Chondrocyte (in vitro differentiated cells): ENCODE measurements around the gene CDH12. TPM values are rescaled to one million over a fixed set of nuclear protein-coding genes. Genes with fewer than 3 reads are reported as not detected.
"Not testable (repeated sequence)": the region's sequence is repeated elsewhere in the genome, so short reads cannot be mapped to it uniquely, and the experiment has no call there.

ENCODE experiments used
- DNase-seq: peaks from one replicate; pipeline ENCODE4 v3.0.0; 2021; ENCODE audit warnings: mixed read lengths, low spot score
- H3K27ac Mint-ChIP-seq: one replicate; pipeline ENCODE4 v1.8.0; 2021; ENCODE audit warnings: mild to moderate bottlenecking, moderate library complexity, mixed read lengths; ENCODE audit not compliant: unreplicated experiment
- H3K27me3 Mint-ChIP-seq: 2 replicates; pipeline ENCODE4 v1.8.0; 2021; ENCODE audit warnings: low read depth, mixed read lengths
- H3K36me3 Mint-ChIP-seq: 2 replicates; pipeline ENCODE4 v1.8.0; 2021; ENCODE audit warnings: low read depth, mixed read lengths
- H3K4me1 Mint-ChIP-seq: 2 replicates; pipeline ENCODE4 v1.8.0; 2021; ENCODE audit warnings: low read depth, mild to moderate bottlenecking, mixed read lengths
- H3K4me3 Mint-ChIP-seq: one replicate; pipeline ENCODE4 v1.8.0; 2021; ENCODE audit warnings: mild to moderate bottlenecking, moderate library complexity, mixed read lengths; ENCODE audit not compliant: unreplicated experiment
- H3K9me3 Mint-ChIP-seq: 2 replicates; pipeline ENCODE4 v1.8.0; 2021; ENCODE audit warnings: low read depth, mixed read lengths
- CTCF ChIP-seq: fragments of 200-600 bp; sonication (generic); IDR thresholded peaks from 2 replicates; pipeline ENCODE4 v1.5.0; 2021; ENCODE audit warnings: antibody characterized with exemption, mild to moderate bottlenecking, moderate library complexity
- total RNA-seq: library from RNA; stranded (reverse); gene quantifications from 3 replicates; pipeline ENCODE4 v1.2.1, GENCODE V29; 2021

Gene CDH12
- total RNA-seq, 1 donor from 2014 or later, result not detected

- H3K27ac Mint-ChIP-seq, result no peak overlapping the region
- peaks cover 14% of the 10 kb centered on the region for H3K4me1 Mint-ChIP-seq
- no peaks in the 10 kb centered on the region for H3K27me3 Mint-ChIP-seq
- no peaks in the 10 kb centered on the region for H3K36me3 Mint-ChIP-seq
- H3K9me3 Mint-ChIP-seq, result peaks cover 2% of the 10 kb centered on the region
- no peak for TF ChIP-seq CTCF
- DNase-seq, result no peak
- no peak overlapping the region for H3K4me3 Mint-ChIP-seq
Observed at GRCh38 chr5:22892441-22892840, 39.3 kb upstream of the CDH12 start.

GRCh38 chr5:22889720-22890119 is 36.6 kb upstream of the CDH12 start:
- no peak for DNase-seq
- H3K4me3 Mint-ChIP-seq, result no peak overlapping the region
- H3K27ac Mint-ChIP-seq, result no peak overlapping the region
- peaks cover 9% of the 10 kb centered on the region for H3K27me3 Mint-ChIP-seq
- H3K4me1 Mint-ChIP-seq, result no peaks in the 10 kb centered on the region
- no peaks in the 10 kb centered on the region for H3K36me3 Mint-ChIP-seq
- peak; percentile 78 for TF ChIP-seq CTCF
- H3K9me3 Mint-ChIP-seq, result no peaks in the 10 kb centered on the region

- H3K36me3 Mint-ChIP-seq, result no peaks in the 10 kb centered on the region
- H3K4me3 Mint-ChIP-seq, result no peak overlapping the region
- DNase-seq, result no peak
- H3K27me3 Mint-ChIP-seq, result peaks cover 9% of the 10 kb centered on the region
- no peaks in the 10 kb centered on the region for H3K4me1 Mint-ChIP-seq
- no peaks in the 10 kb centered on the region for H3K9me3 Mint-ChIP-seq
- no peak for TF ChIP-seq CTCF
- H3K27ac Mint-ChIP-seq, result no peak overlapping the region
Observed at GRCh38 chr5:22887566-22887965, 34.4 kb upstream of the CDH12 start.

GRCh38 chr5:22858911-22859310 is 5.8 kb upstream of the CDH12 start:
- H3K4me3 Mint-ChIP-seq, DNase-seq, H3K4me1 Mint-ChIP-seq, H3K27ac Mint-ChIP-seq, H3K9me3 Mint-ChIP-seq, H3K36me3 Mint-ChIP-seq: not testable (repeated sequence)
- peaks cover 32% of the 10 kb centered on the region for H3K27me3 Mint-ChIP-seq

- peaks cover 42% of the 10 kb centered on the region for H3K27me3 Mint-ChIP-seq
- no peaks in the 10 kb centered on the region for H3K9me3 Mint-ChIP-seq
- H3K4me1 Mint-ChIP-seq, result peaks cover 13% of the 10 kb centered on the region
- no peak overlapping the region for H3K27ac Mint-ChIP-seq
- no peak for DNase-seq
- no peak for TF ChIP-seq CTCF
- no peaks in the 10 kb centered on the region for H3K36me3 Mint-ChIP-seq
- H3K4me3 Mint-ChIP-seq, result no peak overlapping the region
Observed at GRCh38 chr5:22855824-22856223, 2.7 kb upstream of the CDH12 start.

GRCh38 chr5:22850981-22851380 is 2.2 kb downstream of the CDH12 start:
- no peak for TF ChIP-seq CTCF
- Mint-ChIP-seq H3K4me1 (peaks cover 13% of the 10 kb centered on the region), H3K27ac (no peak overlapping the region), H3K9me3 (no peaks in the 10 kb centered on the region), H3K4me3 (no peak overlapping the region), H3K36me3 (no peaks in the 10 kb centered on the region), H3K27me3 (peaks cover 66% of the 10 kb centered on the region)
- DNase-seq, result no peak
